ENCODE measurements around the gene HSF4. TPM values are rescaled to one million over a fixed set of nuclear protein-coding genes. Genes with fewer than 3 reads are reported as not detected.
A peak's percentile ranks its signal among the peaks of the same experiment; 100 is the strongest.

The HSF4 gene
- total RNA-seq, 1 donor from 2014 or later, result 22.3 TPM

DNA sequence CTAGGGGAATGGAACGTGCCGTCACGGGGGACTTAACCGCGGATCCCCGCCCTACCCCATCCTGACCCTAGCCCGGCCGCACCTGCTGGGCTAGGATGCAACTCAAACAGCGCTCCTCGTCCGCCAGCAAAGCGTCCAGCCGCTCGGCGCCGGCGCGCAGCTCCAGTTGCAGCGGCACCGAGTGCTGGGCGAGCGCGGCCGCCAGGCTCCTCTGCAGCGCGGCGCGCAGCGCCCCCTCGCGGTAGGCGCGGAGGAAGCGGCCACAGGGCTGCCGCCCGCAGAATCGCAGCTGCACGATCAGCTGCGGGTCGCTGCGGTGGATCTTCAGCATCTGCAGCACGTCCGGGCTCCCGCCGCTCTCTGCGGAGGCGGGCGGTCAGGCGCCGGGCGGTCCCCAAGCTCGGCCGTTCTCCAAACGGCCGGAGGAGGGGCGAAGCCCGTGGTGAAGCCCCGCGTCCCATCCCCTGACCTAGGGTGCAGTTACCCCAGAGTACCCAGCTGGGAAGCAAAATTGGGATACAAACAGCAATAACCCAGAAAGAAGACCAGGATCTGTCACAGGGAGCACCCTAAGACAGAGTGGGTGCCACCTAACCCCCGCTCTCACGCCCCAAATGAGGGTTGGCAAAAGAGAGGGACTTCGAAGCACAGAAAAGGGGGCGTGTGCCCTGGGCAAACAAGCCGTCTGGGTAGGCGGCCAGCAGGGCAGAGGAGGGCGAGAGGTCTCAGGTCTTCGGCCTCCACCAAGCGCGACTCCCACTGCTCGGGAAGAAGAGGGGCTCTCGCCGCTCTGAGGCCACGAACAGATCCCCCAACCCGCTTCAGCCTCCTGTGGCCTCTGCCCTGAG, 9.0 kb upstream of the HSF4 start:
- peaks cover 19% of the 10 kb centered on the region for H3K27me3 Mint-ChIP-seq (ENCODE audit: unreplicated experiment)
- no peaks in the 10 kb centered on the region for H3K9me3 Mint-ChIP-seq (ENCODE audit: unreplicated experiment)
- TF ChIP-seq, protein P1, sequence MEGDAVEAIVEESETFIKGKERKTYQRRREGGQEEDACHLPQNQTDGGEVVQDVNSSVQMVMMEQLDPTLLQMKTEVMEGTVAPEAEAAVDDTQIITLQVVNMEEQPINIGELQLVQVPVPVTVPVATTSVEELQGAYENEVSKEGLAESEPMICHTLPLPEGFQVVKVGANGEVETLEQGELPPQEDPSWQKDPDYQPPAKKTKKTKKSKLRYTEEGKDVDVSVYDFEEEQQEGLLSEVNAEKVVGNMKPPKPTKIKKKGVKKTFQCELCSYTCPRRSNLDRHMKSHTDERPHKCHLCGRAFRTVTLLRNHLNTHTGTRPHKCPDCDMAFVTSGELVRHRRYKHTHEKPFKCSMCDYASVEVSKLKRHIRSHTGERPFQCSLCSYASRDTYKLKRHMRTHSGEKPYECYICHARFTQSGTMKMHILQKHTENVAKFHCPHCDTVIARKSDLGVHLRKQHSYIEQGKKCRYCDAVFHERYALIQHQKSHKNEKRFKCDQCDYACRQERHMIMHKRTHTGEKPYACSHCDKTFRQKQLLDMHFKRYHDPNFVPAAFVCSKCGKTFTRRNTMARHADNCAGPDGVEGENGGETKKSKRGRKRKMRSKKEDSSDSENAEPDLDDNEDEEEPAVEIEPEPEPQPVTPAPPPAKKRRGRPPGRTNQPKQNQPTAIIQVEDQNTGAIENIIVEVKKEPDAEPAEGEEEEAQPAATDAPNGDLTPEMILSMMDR (IDR thresholded peaks at IDR 0.05), result peak; percentile 98
- DNase-seq (ENCODE audit: extremely low spot score, unreplicated experiment), result peak; percentile 93
- H3K4me1 Mint-ChIP-seq (ENCODE audit: unreplicated experiment), result peaks cover 19% of the 10 kb centered on the region
- peak overlapping the region; percentile 63 for H3K4me3 Mint-ChIP-seq (ENCODE audit: unreplicated experiment)
- peaks cover 2% of the 10 kb centered on the region for H3K36me3 Mint-ChIP-seq (ENCODE audit: unreplicated experiment)
- H3K27ac Mint-ChIP-seq (ENCODE audit: unreplicated experiment), result no peak overlapping the region

GRCh38 chr16:67156143-67156844, 8.3 kb upstream of the HSF4 start:
- TF ChIP-seq, protein P1 (IDR thresholded peaks at IDR 0.05), result no peak
- no peak for DNase-seq (ENCODE audit: extremely low spot score, unreplicated experiment)
- Mint-ChIP-seq H3K27me3 (ENCODE audit: unreplicated experiment) (peaks cover 21% of the 10 kb centered on the region), H3K36me3 (ENCODE audit: unreplicated experiment) (peaks cover 2% of the 10 kb centered on the region), H3K4me1 (ENCODE audit: unreplicated experiment) (peaks cover 21% of the 10 kb centered on the region), H3K4me3 (ENCODE audit: unreplicated experiment) (no peak overlapping the region), H3K27ac (ENCODE audit: unreplicated experiment) (no peak overlapping the region), H3K9me3 (ENCODE audit: unreplicated experiment) (no peaks in the 10 kb centered on the region)

GRCh38 chr16:67157106-67157748, 7.3 kb upstream of the HSF4 start:
- H3K27me3 Mint-ChIP-seq (ENCODE audit: unreplicated experiment), result peaks cover 22% of the 10 kb centered on the region
- peaks cover 2% of the 10 kb centered on the region for H3K36me3 Mint-ChIP-seq (ENCODE audit: unreplicated experiment)
- no peak for DNase-seq (ENCODE audit: extremely low spot score, unreplicated experiment)
- no peak overlapping the region for H3K4me3 Mint-ChIP-seq (ENCODE audit: unreplicated experiment)
- no peak overlapping the region for H3K27ac Mint-ChIP-seq (ENCODE audit: unreplicated experiment)
- no peaks in the 10 kb centered on the region for H3K9me3 Mint-ChIP-seq (ENCODE audit: unreplicated experiment)
- TF ChIP-seq, protein P1 (IDR thresholded peaks at IDR 0.05), result no peak
- H3K4me1 Mint-ChIP-seq (ENCODE audit: unreplicated experiment), result peaks cover 25% of the 10 kb centered on the region

- H3K4me3 Mint-ChIP-seq (ENCODE audit: unreplicated experiment), result peak overlapping the region; percentile 85
- H3K4me1 Mint-ChIP-seq (ENCODE audit: unreplicated experiment), result peaks cover 30% of the 10 kb centered on the region
- H3K9me3 Mint-ChIP-seq (ENCODE audit: unreplicated experiment), result no peaks in the 10 kb centered on the region
- H3K27ac Mint-ChIP-seq (ENCODE audit: unreplicated experiment), result no peak overlapping the region
- TF ChIP-seq, protein P1 (IDR thresholded peaks at IDR 0.05), result no peak
- peaks cover 2% of the 10 kb centered on the region for H3K36me3 Mint-ChIP-seq (ENCODE audit: unreplicated experiment)
- H3K27me3 Mint-ChIP-seq (ENCODE audit: unreplicated experiment), result peaks cover 26% of the 10 kb centered on the region
- DNase-seq (ENCODE audit: extremely low spot score, unreplicated experiment), result no peak
These were observed 6.5 kb upstream of the HSF4 start for GRCh38 chr16:67157892-67158635.

Data from osteocyte (in vitro differentiated cells).